HG02885 (cell line): Measurements from ENCODE around the gene CPLANE2.

Experiments
- ATAC-seq: cut with Tn5 transposase; IDR thresholded peaks from one replicate; pipeline ENCODE4 v1.9.1; 2021; ENCODE audit warnings: mild to moderate bottlenecking; ENCODE audit not compliant: unreplicated experiment, poor library complexity

The CPLANE2 gene

GRCh38 chr1:16195518-16195905 is 41.5 kb downstream of the CPLANE2 start:
- no peak for ATAC-seq

- ATAC-seq = no peak
Observed at GRCh38 chr1:16191916-16192546, 45.0 kb downstream of the CPLANE2 start.

- ATAC-seq = no peak
Observed at GRCh38 chr1:16191309-16191708, 45.7 kb downstream of the CPLANE2 start.

- no peak for ATAC-seq
Observed at GRCh38 chr1:16189921-16190621, 46.9 kb downstream of the CPLANE2 start.

GRCh38 chr1:16189003-16189402 is 48.0 kb downstream of the CPLANE2 start:
- ATAC-seq = no peak

- peak; percentile 44 for ATAC-seq
Observed at GRCh38 chr1:16187748-16188401, 49.1 kb downstream of the CPLANE2 start.

- ATAC-seq = no peak
Observed at GRCh38 chr1:16186655-16187235, 50.2 kb downstream of the CPLANE2 start.

GRCh38 chr1:16184557-16185303 is 52.3 kb downstream of the CPLANE2 start:
- ATAC-seq = no peak

GRCh38 chr1:16183765-16184556 is 53.0 kb downstream of the CPLANE2 start:
- no peak for ATAC-seq

- no peak for ATAC-seq
Observed at GRCh38 chr1:16183179-16183578, 53.8 kb downstream of the CPLANE2 start.

- no peak for ATAC-seq
Observed at GRCh38 chr1:16181887-16182719, 54.9 kb downstream of the CPLANE2 start.
